Measurements from ENCODE around the gene WDFY1. TPM values are rescaled to one million over a fixed set of nuclear protein-coding genes. Genes with fewer than 3 reads are reported as not detected.

Gene WDFY1, protein sequence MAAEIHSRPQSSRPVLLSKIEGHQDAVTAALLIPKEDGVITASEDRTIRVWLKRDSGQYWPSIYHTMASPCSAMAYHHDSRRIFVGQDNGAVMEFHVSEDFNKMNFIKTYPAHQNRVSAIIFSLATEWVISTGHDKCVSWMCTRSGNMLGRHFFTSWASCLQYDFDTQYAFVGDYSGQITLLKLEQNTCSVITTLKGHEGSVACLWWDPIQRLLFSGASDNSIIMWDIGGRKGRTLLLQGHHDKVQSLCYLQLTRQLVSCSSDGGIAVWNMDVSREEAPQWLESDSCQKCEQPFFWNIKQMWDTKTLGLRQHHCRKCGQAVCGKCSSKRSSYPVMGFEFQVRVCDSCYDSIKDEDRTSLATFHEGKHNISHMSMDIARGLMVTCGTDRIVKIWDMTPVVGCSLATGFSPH
- total RNA-seq, result 16.4 TPM

DNA sequence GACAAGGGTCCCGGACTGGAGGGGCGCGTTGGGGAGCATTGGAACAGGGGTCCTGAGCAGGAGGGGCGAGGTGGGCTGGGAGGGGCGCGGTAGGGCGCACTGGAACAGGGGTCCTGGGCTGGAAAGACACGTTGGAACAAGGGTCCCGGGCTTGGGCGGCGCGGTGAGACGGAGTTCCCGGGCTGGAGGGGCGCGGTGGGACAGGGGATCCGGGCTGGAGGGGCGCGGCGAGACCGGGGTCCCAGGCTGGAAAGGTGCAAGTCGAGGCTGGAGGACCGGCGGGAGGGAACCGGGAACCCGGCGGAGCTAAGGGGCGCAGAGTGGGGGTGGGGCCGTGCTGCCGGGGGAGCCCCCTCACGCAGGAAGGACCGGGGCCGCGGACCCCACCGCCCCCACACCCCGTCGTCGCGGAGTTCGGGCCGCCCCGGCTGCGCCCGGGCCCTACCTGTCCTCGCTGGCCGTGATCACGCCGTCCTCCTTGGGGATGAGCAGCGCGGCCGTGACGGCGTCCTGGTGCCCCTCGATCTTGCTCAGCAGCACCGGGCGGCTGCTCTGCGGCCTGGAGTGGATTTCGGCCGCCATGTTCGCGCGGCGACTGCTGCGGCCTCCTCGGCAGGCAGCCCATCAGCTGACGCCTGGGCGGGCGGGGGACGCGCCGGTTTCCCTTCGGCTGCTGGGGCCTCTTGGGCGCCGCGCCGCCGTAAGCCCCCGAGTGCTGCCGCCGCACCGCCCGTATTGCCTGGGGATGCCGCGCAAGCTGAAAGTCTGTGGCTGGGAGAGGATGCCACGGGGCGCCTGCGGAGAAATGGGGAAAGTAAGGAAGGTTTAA lies at the start of gene WDFY1:
Gene WDFY1, minus strand, starts transcription at position 633 of the 829 bp plus-strand sequence. Its CDS starts 51 bp downstream, at position 582.
- ATAC-seq (peak; percentile 96), DNase-seq (ENCODE audit: low spot score) (peak; percentile 90)

DNA sequence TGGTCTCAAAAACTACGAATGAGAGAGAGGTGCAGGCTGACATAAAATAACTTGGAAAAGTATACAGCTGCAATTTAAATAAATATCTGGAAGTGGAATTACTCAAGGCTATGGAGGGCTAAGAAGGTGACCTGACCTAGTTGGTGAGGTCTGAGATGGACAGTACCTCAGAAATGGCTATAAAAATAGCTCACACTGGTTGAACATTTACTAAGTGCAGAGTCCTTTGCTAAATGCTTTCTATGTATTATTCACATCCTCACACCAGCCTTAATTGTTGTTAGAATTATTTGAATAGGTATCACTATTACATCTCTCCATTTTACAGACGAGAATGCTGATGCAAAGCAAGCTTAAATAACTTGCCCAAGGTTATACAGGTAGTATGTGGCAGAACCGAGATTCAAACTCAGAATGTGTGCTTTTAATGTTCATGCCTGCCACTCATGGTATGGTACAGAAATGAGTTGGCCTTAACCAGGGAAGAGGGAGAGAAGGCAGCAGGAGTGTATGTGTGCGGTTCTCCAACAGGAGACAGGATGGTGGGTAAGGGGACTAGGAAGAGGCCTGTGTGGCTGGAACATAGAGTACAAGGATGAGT lies 49.5 kb upstream of the WDFY1 start:
- no peak for ATAC-seq
- DNase-seq (ENCODE audit: low spot score), result no peak

DNA sequence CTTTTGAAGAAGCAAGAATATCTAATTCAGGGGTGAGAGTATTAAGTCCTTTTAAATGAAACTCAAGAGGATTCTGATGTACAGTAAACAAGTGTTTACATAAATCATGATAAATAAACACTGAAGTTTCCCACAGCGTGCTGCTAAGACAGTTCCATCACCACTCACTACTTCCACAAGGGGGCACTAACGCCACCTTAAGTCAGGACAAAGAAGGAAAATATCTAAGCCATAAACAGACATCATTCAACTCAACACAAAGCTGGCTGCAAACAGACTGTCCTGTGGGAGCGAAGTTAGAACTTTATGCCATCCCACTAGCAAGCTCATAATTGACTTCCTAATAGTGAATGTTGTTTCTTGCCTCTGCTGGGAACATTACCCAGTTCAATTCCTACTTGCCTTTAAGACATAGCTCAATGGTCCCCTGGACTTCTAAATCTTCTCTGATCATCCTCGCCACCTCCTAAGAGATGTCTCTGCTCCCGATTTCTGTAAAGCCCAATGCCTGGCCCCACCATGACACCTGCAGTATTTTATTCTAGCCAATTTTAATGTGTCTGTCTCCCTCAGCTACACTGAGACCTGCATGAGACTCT lies 48.6 kb upstream of the WDFY1 start:
- ATAC-seq, result peak; percentile 90
- no peak for DNase-seq (ENCODE audit: low spot score)

DNA sequence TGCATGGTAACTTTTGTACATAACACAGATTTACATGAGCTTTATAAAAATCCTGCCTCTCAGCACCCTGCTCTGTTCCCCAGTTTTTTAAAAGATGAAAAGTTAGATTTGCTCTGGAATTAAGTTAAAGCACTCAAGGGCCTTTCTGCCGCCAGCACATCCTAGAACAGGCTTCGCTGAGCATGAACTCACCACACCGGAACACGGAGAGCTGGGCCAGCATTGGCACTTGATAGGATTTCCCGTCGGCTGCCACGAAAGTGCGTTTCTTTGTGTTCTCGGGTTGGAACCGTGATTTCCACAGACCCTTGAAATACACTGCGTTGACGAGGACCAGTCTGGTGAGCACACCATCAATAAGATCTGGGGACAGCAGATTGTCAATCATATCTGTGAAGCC lies 46.5 kb upstream of the WDFY1 start:
- DNase-seq (ENCODE audit: low spot score), result no peak
- ATAC-seq, result no peak

DNA sequence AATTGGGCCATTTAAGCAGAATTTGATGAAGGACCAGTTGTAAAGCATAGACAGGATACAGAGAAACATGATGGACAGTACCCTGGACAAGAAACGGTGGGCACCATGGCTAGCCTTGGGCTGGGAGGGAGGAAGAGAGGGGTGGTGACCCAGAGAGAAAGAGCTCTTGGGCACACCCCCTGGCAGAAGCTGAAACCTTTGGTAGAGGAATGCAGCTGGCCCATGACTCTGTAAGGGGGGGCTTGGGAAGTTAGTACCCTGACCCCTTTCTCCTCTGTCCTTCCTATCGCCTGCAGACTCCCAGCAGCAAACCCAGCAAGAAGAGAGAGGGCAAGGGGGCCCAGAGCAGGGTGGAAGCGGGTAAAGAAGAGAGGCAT lies 44.7 kb upstream of the WDFY1 start:
- no peak for ATAC-seq
- DNase-seq (ENCODE audit: low spot score), result no peak

DNA sequence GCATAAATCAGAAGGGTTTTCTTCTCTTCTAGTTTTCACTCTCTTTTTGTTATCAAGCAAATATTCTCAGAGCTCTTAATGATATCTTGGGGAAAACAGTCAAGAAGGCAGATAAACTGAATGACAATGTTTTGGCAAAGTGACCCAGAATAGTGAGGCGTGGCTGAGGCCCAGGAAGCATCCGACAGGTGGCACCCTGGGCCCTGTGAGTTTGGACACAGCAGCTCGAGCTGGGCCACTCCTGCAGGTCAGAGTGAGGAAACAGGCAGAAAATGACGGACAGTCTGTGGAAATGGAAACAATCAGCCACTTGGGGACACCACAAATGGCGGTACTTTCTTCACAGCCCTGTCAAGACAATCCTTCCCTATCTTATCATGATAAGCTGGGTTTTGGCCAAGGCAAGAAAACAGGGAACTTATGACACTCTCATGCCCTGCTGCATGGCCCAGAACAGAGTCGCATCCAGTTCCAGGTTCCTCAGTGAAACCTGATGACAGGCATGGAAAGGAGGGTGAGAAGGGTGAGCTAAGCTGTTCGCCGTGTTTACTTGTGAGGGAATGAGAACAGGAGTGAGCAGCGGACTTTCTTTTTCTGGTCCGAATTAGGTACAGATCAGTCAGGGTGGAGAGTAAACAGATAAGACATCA lies 44.2 kb upstream of the WDFY1 start:
- peak; percentile 76 for ATAC-seq
- DNase-seq (ENCODE audit: low spot score), result no peak

DNA sequence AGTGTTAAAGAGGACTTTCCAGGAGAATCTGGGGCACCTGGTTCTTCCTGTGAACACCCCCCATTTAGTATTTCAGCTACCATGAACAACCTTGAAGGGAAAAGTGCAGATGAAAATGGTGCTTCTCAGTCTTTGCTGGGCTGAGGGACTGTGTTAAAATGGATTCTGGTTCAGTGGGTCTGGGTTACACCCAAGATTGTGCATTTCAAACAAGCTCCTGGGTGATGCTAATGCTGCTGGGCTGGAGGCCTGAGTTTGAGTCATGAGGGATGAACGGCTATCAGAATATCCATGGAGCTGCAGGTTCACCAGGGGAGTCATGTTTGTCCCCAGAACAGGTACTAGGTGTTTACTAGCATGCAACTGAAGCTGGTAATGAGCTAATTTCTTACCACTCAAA lies 36.1 kb upstream of the WDFY1 start:
- ATAC-seq, result no peak
- DNase-seq (ENCODE audit: low spot score), result no peak

DNA sequence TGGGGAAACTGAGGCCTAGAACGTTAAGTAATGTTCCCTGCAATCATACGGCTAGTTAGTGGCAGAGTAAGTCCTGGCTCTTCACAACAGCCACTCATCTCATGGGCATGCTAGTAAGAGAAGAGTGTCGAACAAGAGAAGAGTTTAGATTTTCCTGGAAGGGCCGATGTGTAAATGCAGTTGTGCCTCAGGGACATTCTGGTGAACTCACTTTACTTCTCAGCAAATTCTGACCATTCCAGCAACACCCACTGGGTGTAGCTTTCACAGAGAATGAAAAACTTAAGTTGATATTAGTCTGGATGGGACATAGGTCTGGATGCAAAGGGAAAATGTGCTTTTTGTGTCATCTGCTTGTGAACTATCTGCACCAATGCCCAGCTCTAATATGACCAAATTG lies 35.7 kb upstream of the WDFY1 start:
- DNase-seq (ENCODE audit: low spot score) (no peak), ATAC-seq (no peak)

DNA sequence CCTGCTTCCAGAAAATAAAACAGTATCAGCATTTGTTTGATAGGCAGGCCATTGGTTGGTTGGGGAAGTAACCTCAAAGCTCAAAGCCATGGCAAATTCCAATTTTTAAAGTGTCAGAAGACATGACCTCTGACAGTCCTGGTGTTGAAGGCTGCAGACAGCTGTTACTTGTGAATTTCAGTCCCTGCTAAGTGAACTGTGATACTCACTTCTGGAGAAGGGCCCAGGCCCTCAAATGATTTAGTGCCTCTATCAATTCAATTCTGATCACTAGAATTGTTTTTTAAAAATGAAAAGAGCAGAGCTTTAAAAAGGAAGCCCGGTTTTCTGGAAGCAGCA lies 35.2 kb upstream of the WDFY1 start:
- ATAC-seq, result no peak
- no peak for DNase-seq (ENCODE audit: low spot score)

DNA sequence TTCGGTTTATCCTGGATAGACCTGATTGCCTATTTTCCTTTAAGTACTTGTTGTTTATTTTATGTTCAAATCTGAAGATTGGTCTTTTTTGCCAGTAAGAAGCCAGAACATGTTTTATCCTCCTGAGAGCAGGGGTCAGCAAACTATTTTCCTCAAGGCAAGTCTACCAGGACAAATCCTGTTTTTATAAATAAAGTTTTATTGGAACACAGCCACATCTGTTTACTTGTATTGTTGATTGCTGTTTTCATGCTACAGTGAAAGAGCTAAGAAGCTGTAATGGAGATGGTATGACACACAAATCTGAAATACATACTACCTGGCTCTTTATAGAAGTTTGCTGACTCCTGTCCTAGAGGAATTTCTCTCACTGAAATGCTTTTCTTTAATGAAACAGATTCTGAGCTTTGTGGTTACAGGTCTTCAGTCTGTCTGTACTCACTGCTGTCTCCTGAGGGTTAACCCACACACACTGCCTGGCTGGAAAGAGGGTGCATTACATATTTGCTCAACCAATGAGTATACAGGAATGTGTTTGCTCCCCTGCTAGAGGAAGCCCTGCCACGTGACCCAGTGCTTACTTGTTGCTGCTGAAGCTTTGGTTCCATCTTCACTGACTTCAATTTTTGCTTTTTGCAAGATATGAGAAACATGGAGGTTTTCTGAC lies 34.7 kb upstream of the WDFY1 start:
- ATAC-seq (no peak), DNase-seq (ENCODE audit: low spot score) (no peak)

DNA sequence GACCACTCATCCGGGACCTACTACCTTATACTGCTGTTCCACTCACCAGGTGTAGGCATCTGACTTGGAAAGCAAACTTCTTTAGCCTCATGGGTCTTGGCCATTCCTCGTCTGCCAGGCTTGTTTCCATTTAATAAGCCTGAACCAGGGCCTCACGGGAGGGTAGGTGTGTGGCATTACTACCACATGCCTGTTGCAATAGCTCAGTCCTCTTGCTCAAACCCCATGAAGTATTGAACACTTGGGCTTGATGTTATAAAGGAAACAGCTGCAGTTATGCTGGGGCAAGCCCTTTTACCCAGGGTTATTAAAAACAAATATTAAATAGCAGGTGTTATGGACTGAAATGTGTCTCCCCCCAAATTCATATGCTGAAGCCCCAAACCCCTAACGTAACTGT lies 33.3 kb upstream of the WDFY1 start:
- DNase-seq (ENCODE audit: low spot score) (no peak), ATAC-seq (no peak)

DNA sequence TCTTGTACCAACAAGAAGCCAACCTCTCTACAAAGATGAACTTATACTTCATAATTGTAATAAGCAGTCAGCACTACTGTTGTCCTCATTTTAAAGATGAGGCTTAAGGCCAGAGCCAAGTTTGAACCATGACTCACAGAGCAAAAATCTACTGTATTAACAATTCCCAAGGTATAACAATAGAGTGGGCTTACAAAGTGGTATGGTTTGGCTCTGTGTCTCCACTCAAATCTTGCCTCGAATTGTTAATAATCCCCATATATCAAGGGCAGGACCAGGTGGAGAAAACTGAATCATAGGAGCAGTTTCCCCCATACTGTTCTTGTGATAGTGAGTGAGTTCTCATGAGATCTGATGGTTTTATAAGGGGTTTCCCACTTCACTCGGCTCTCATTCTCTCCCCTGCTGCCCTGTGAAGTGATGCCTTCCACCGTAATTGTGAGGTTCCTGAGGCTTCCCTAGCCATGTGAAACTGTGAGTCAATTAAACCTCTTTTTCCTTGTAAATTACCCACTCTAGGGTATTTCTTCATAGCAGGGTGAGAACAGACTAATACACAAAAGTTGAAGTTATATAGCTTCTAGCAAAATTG lies 31.6 kb upstream of the WDFY1 start:
- no peak for DNase-seq (ENCODE audit: low spot score)
- ATAC-seq, result no peak

DNA sequence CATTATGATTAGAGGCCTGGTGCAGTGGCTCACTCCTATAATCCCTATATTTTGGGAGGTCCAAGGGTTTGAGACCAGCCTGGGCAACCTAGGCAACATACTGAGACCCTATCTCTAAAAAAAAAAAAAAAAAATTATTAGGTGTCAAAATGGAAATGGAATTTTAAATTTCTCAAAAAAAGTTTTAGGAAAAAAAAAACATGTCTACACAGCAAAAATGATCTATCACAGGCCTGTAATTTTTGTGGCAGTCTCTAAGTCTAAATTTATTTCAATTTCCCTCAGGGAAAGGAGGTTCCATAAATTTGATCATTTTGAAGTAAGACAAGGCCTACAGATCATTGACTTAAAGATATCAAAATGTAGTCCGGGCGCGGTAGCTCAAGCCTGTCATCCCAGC lies 28.5 kb upstream of the WDFY1 start:
- ATAC-seq, result no peak

DNA sequence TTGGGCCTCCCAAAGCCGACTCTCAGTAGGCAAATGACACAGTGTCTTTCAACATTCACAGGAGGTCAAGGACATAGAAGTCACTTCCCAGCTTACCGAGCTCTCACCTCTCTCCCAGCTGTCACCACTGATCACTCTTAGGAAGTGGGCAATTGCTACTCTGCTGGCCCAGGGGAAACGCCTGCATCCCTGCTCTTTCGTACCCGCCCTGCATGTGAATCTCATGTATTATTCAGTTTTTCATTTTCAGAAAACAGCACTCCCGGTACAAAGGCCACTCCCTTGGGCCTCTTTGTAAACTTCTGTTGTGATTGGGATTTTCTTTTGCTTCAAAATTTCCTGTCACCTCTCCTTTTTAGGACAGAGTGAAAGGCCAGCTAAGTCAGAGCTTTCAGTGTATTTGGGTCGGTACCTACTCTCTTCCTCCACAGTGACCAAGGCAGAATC lies 27.5 kb upstream of the WDFY1 start:
- DNase-seq (ENCODE audit: low spot score) (no peak), ATAC-seq (peak; percentile 19)

More for the DNA sequence above, 28.5 kb upstream of the WDFY1 start:
- DNase-seq (ENCODE audit: low spot score), result no peak

DNA sequence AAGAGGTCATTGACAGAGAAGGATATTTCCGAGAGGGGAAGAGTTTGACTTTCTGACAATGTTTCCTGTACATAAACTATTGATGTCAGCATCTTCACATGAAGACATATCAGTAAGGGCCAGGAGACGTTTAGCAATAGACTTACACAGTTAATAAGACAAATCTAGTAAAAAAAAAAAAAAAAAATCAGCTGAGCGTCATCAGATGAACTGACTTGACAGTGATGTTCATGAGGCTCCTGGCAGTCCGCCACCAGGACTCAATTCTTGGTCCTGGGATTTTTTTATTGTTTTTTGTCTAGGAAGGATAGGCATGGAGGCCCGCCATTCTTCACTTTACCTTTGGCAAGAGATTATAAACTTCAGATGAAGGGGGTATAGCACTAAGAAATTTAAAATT lies 26.6 kb upstream of the WDFY1 start:
- DNase-seq (ENCODE audit: low spot score) (no peak), ATAC-seq (no peak)

DNA sequence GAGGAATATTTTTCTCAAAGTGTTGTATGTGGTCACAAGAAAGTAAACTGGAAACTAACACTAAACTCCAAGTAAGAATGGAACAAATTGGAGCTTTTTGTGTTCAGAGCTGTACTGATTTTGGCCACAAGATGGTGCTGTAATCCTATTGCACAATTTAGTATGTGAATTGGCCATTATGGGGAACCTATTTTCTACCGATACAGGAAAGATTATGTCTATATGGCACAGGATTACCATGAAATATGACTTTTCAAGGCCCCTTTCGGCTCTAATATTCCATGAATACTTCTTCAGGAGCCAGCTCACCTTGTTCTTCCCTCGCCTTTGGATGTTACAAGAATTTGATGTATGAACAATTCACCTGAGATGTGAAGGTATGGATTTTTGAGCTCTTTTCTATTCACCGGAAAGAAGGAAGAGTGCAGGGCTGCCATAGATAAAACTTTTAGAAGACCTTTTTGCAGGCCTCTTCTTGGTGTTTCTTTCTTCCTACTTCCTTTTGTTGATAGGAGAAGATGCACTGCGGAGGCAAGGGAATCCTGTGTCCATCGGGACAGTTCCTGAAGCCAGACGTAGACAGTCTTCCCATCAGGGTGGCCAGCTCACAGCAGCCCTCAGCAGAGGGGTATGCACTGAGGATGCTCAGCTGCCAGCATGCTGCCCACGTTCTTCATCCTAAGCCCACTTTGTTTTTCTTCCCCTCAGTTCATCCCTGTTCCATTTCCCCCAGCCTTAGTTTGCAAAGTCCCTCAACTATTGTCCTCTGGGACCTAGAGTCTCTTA lies 25.4 kb upstream of the WDFY1 start:
- peak; percentile 91 for ATAC-seq
- no peak for DNase-seq (ENCODE audit: low spot score)

DNA sequence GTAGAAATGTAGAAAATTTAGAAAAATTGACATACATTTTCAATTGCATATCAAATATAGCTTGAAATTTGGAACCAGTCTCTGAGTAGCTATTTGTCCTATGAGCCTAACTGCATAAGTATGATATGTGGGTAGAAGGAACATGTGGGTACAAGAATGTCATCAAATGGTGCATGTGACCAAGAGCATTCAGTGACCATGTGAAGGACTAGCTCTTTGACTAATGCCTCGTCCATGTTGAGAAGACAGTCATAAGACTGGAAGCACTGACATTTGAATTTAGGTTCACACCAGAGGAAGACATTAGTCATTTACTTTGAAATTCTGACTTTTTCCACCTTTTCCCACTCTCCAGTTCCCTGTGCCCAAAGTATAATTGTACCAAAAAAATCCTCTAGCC lies 24.7 kb upstream of the WDFY1 start:
- DNase-seq (ENCODE audit: low spot score) (no peak), ATAC-seq (peak; percentile 26)

DNA sequence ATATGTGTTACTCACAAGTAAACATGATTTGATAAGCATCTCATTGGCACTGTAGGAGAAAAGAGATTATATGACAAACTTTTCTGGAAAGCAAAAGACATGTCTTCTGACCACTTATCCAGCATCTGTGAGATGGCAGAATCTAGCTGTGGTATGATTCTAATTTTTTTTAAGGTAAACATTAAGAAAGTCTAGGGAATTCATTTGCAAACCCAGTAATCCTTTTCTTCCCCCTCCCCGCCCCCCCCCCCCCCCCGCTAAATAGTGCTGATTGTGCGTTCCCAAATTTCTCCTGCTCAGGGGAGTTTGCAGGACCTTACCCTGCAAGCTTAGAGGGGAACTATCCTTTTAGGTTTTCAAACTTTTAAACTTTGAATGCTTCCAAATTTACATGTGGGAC lies 24.2 kb upstream of the WDFY1 start:
- DNase-seq (ENCODE audit: low spot score) (no peak), ATAC-seq (no peak)

DNA sequence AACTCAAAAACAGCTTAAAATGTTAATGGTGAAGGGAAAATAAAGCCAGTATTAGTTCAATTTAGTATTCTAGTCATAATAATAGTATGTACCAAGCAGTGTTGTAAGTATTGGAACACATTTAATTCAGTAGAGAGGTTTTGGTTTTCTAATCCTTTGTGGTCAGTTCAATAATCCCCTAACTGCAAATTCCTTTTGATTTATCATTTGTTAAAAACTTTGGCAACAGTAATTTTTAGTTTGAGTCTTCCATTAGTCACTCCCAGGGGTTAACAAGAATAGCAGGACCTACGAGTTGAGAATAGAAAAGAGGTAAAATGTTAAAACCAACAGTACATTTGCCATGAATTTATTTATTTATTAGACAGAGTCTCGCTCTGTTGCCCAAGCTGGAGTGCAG lies 22.8 kb upstream of the WDFY1 start:
- no peak for ATAC-seq
- no peak for DNase-seq (ENCODE audit: low spot score)
